ENCODE data around the gene BCAR3. TPM values are rescaled to one million over a fixed set of nuclear protein-coding genes. Genes with fewer than 3 reads are reported as not detected.
"Not testable (repeated sequence)": the region's sequence is repeated elsewhere in the genome, so short reads cannot be mapped to it uniquely, and the experiment has no call there.

The BCAR3 gene
- total RNA-seq, 1 experiment from 2014 or later, result 15.6 TPM

DNA sequence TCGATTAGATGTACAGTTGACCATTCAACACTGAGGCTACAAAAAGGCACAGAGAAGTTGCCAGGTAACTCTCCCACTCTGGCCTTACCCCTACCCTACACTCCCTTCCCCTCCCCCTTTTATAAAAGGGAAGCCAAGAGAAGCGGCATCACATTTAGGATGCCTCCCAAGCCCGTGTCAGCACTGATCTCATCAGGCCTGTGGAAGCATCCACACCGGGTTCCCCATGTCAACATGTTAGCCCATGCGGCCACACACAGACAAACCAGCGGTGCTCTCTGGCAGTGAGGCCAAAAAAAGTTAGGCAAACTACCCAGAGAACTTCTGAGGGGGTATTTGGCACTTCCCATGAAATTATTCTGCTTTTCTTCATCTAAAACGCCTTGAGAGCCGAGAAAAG, 29.9 kb downstream of the BCAR3 start:
- no TSS peak for BruUV-seq (replicated peaks)

DNA sequence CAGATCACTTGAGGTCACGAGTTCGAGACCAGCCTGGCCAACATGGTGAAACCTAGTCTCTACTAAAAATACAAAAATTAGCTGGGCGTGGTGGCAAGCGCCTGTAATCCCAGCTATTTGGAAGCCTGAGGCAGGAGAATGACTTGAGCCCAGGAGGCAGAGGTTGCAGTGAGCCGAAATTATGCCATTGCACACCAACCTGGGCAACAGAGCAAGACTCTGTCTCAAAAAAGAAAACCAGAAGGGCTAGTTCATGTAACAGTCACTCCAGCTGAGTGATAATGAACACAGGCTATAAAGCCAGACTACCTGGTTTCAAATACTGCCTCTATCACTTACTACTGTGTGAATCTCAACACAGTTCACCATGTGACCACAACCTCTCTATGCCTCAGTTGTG, 31.5 kb downstream of the BCAR3 start:
- BruUV-seq (replicated peaks); DNase-seq; H3K27ac Mint-ChIP-seq (ENCODE audit: unreplicated experiment); intact Hi-C loops (cut with micrococcal nuclease; ENCODE audit: unreplicated experiment); H3K27me3 Mint-ChIP-seq (ENCODE audit: unreplicated experiment); CTCF ChIA-PET; H3K9me3 Mint-ChIP-seq (ENCODE audit: low read depth, unreplicated experiment); H3K4me3 Mint-ChIP-seq (ENCODE audit: low read depth, unreplicated experiment); H3K4me1 Mint-ChIP-seq (ENCODE audit: low read depth, unreplicated experiment); H3K36me3 Mint-ChIP-seq (ENCODE audit: insufficient read depth, unreplicated experiment): not testable (repeated sequence)

More for the DNA sequence above, 29.9 kb downstream of the BCAR3 start:
- TF ChIP-seq, protein P1, sequence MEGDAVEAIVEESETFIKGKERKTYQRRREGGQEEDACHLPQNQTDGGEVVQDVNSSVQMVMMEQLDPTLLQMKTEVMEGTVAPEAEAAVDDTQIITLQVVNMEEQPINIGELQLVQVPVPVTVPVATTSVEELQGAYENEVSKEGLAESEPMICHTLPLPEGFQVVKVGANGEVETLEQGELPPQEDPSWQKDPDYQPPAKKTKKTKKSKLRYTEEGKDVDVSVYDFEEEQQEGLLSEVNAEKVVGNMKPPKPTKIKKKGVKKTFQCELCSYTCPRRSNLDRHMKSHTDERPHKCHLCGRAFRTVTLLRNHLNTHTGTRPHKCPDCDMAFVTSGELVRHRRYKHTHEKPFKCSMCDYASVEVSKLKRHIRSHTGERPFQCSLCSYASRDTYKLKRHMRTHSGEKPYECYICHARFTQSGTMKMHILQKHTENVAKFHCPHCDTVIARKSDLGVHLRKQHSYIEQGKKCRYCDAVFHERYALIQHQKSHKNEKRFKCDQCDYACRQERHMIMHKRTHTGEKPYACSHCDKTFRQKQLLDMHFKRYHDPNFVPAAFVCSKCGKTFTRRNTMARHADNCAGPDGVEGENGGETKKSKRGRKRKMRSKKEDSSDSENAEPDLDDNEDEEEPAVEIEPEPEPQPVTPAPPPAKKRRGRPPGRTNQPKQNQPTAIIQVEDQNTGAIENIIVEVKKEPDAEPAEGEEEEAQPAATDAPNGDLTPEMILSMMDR (IDR thresholded peaks at IDR 0.05; ENCODE audit: unreplicated experiment), result no peak
- intact Hi-C loops (cut with micrococcal nuclease; ENCODE audit: unreplicated experiment), result no loop called here
- CTCF ChIA-PET, result no interaction called here
- Mint-ChIP-seq H3K4me3 (ENCODE audit: low read depth, unreplicated experiment) (no peak overlapping the region), H3K4me1 (ENCODE audit: low read depth, unreplicated experiment) (no peaks in the 10 kb centered on the region), H3K36me3 (ENCODE audit: insufficient read depth, unreplicated experiment) (peaks cover 5% of the 10 kb centered on the region), H3K9me3 (ENCODE audit: low read depth, unreplicated experiment) (no peaks in the 10 kb centered on the region), H3K27me3 (ENCODE audit: unreplicated experiment) (no peaks in the 10 kb centered on the region), H3K27ac (ENCODE audit: unreplicated experiment) (no peak overlapping the region)
- no peak for DNase-seq

DNA sequence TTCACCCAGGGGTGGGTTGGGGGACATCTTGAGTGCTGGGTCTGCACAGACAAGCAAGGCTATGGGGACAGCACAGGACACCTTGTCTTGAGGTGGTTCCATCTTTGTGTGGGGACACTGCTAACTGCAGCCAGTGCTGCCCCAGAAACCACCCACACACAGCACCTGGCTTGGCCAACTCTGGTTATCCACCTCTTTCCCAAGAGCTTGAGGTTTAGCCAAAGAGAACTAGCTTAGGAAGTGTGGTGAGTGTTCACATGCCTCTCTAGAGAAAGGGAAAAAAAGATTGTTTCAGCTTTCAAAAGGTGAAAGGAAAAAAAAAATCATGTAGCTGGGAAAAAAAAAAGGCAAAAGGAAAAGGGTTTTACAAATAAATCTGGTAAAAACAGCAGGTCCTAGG, 32.4 kb downstream of the BCAR3 start:
- no peak for DNase-seq
- Mint-ChIP-seq H3K4me1 (ENCODE audit: low read depth, unreplicated experiment) (no peaks in the 10 kb centered on the region), H3K36me3 (ENCODE audit: insufficient read depth, unreplicated experiment) (peaks cover 5% of the 10 kb centered on the region), H3K9me3 (ENCODE audit: low read depth, unreplicated experiment) (no peaks in the 10 kb centered on the region), H3K27me3 (ENCODE audit: unreplicated experiment) (no peaks in the 10 kb centered on the region), H3K27ac (ENCODE audit: unreplicated experiment) (no peak overlapping the region), H3K4me3 (ENCODE audit: low read depth, unreplicated experiment) (no peak overlapping the region)
- TF ChIP-seq, protein P1 (IDR thresholded peaks at IDR 0.05; ENCODE audit: unreplicated experiment), result no peak
- intact Hi-C loops (cut with micrococcal nuclease; ENCODE audit: unreplicated experiment), result no loop called here
- no TSS peak for BruUV-seq (replicated peaks)
- CTCF ChIA-PET, result no interaction called here

DNA sequence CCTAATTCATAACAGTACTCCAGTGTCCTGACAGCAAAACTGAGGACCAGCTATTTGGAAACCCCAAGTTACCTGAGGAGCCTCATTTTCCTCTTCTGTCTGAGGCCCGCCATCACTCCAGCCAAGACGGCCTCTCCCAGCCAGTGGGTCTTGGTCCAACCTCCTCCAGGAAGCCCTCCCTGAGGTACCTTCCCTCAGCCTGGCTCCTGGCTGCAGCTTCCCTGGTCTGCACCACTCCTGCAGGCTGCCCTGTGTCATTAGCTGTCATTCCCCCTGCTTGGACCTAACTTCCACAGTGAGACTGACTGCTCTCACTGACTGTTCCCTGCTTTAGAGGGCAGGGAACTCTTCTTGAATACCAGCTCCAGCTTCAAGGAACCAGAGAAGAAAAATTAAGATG, 33.0 kb downstream of the BCAR3 start:
- BruUV-seq (replicated peaks), result no TSS peak
- H3K27ac Mint-ChIP-seq (ENCODE audit: unreplicated experiment), result no peak overlapping the region
- H3K9me3 Mint-ChIP-seq (ENCODE audit: low read depth, unreplicated experiment), result no peaks in the 10 kb centered on the region
- DNase-seq, result no peak
- peaks cover 5% of the 10 kb centered on the region for H3K36me3 Mint-ChIP-seq (ENCODE audit: insufficient read depth, unreplicated experiment)
- no peak overlapping the region for H3K4me3 Mint-ChIP-seq (ENCODE audit: low read depth, unreplicated experiment)
- H3K27me3 Mint-ChIP-seq (ENCODE audit: unreplicated experiment), result no peaks in the 10 kb centered on the region
- CTCF ChIA-PET, result no interaction called here
- intact Hi-C loops (cut with micrococcal nuclease; ENCODE audit: unreplicated experiment), result no loop called here
- TF ChIP-seq, protein P1 (IDR thresholded peaks at IDR 0.05; ENCODE audit: unreplicated experiment), result no peak
- H3K4me1 Mint-ChIP-seq (ENCODE audit: low read depth, unreplicated experiment), result no peaks in the 10 kb centered on the region

DNA sequence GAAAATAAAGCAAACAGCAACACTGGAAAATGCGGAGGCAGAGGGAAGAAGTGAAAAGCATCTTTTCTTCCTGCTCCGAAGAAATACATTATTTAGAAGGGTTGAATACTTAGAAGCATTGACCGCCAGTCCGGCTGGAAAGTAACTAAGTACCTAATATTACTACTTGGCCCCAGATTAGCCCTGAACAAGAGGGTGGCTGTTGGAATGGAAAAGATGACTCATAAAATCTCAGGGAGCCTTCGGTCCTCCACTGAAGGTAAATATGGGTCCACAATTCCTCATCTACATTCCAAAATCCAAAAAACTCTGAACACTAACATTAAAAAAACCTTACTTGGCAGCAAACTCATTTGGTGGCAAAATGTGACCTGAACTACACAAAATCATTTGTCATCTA, 40.1 kb downstream of the BCAR3 start:
- TF ChIP-seq, protein P1 (IDR thresholded peaks at IDR 0.05; ENCODE audit: unreplicated experiment), result no peak
- CTCF ChIA-PET, result no interaction called here
- peaks cover 12% of the 10 kb centered on the region for H3K4me1 Mint-ChIP-seq (ENCODE audit: low read depth, unreplicated experiment)
- no peaks in the 10 kb centered on the region for H3K27me3 Mint-ChIP-seq (ENCODE audit: unreplicated experiment)
- no peak for DNase-seq
- BruUV-seq (replicated peaks), result no TSS peak
- no peaks in the 10 kb centered on the region for H3K9me3 Mint-ChIP-seq (ENCODE audit: low read depth, unreplicated experiment)
- intact Hi-C loops (cut with micrococcal nuclease; ENCODE audit: unreplicated experiment), result no loop called here
- no peaks in the 10 kb centered on the region for H3K36me3 Mint-ChIP-seq (ENCODE audit: insufficient read depth, unreplicated experiment)
- H3K4me3 Mint-ChIP-seq (ENCODE audit: low read depth, unreplicated experiment), result no peak overlapping the region
- H3K27ac Mint-ChIP-seq (ENCODE audit: unreplicated experiment), result no peak overlapping the region
